H1 (cell line): ENCODE results near the gene TNS1. TPM values are rescaled to one million over a fixed set of nuclear protein-coding genes. Genes with fewer than 3 reads are reported as not detected.

ENCODE experiments used
- CTCF ChIA-PET: fragments of 300-600 bp; sonication (Branson Sonifier 250); formaldehyde crosslinking; loops from one replicate; lab custom pipeline; 2021; ENCODE audit not compliant: partially characterized antibody; lab: Charles Lee
- POLR2A ChIA-PET: fragments of 300-600 bp; sonication (Branson Sonifier 250); formaldehyde crosslinking; loops from one replicate; lab custom pipeline; 2021; ENCODE audit warnings: inconsistent platforms; ENCODE audit not compliant: partially characterized antibody; lab: Charles Lee
- DNase-seq, 2 experiments: peaks; one replicate each; pipeline versions ENCODE4 v3.0.0 to v3.0.0-alpha.2; 2010 to 2022; ENCODE audit warnings: low spot score in 2 of 2, low read depth in 1 of 2, mixed read lengths in 1 of 2
- FAIRE-seq: peaks from 2 replicates; lab custom pipeline; 2011; peaks lifted over from hg19 to GRCh38; lab: Jason Lieb, UNC
- H2AFZ ChIP-seq: 2 replicates; pipeline ENCODE4 v1.8.1; 2012; ENCODE audit warnings: low read length, inconsistent platforms
- H2AK5ac ChIP-seq: 2 replicates; pipeline ENCODE4 v1.6.1; 2013; ENCODE audit warnings: low read depth, low read length
- H2BK120ac ChIP-seq: replicated peaks from 2 replicates; pipeline ENCODE3; 2013; ENCODE audit warnings: low read depth, low read length, inconsistent platforms
- H2BK12ac ChIP-seq: 2 replicates; pipeline ENCODE4 v1.6.1; 2013; ENCODE audit warnings: low read depth, low read length
- H2BK15ac ChIP-seq: 2 replicates; pipeline ENCODE4 v1.6.1; 2013; ENCODE audit warnings: low read length
- H2BK20ac ChIP-seq: 2 replicates; pipeline ENCODE4 v1.6.1; 2013; ENCODE audit warnings: low read length
- H2BK5ac ChIP-seq: 2 replicates; pipeline ENCODE4 v1.6.1; 2013; ENCODE audit warnings: low read depth, low read length
- H3K14ac ChIP-seq: 2 replicates; pipeline ENCODE4 v1.6.1; 2013; ENCODE audit warnings: inconsistent platforms; ENCODE audit not compliant: insufficient read length
- H3K18ac ChIP-seq: 2 replicates; pipeline ENCODE4 v1.6.1; 2013; ENCODE audit warnings: low read length; ENCODE audit errors: extremely low read depth
- H3K23ac ChIP-seq: 2 replicates; pipeline ENCODE4 v1.6.1; 2013; ENCODE audit warnings: inconsistent platforms; ENCODE audit not compliant: insufficient read length
- H3K23me2 ChIP-seq: 2 replicates; pipeline ENCODE4 v1.6.1; 2013; ENCODE audit warnings: low read depth, low read length
- H3K27ac ChIP-seq: 2 replicates; pipeline ENCODE4 v1.6.1; 2011; ENCODE audit warnings: low read depth, low read length, inconsistent platforms
- H3K27me3 ChIP-seq, 4 experiments: replicated peaks in 1 of 4; 1 replicate in 1 of 4; 2 replicates in 3 of 4; pipeline versions ENCODE4 v1.6.1 to v1.8.1; 2011 to 2013; ENCODE audit warnings: low read length in 3 of 4, mild to moderate bottlenecking in 3 of 4, inconsistent platforms in 2 of 4, mixed read lengths in 2 of 4, moderate library complexity in 1 of 4; ENCODE audit not compliant: control insufficient read depth in 3 of 4, insufficient read depth in 3 of 4; ENCODE audit errors: extremely low read depth in 1 of 4
- H3K36me3 ChIP-seq, 4 experiments: 2 replicates each; pipeline versions ENCODE4 v1.6.1 to v1.8.1; 2011 to 2013; ENCODE audit warnings: mild to moderate bottlenecking in 4 of 4, low read length in 3 of 4, moderate library complexity in 2 of 4, control low read depth in 1 of 4, inconsistent platforms in 1 of 4; ENCODE audit not compliant: insufficient read depth in 4 of 4, control insufficient read depth in 2 of 4
- H3K4ac ChIP-seq: replicated peaks from 2 replicates; pipeline ENCODE3; 2013; ENCODE audit warnings: low read length, low read depth, mixed read lengths, inconsistent platforms; ENCODE audit not compliant: insufficient read length
- H3K4me1 ChIP-seq, 4 experiments: replicated peaks in 1 of 4; 1 replicate in 1 of 4; 2 replicates in 3 of 4; pipeline versions ENCODE4 v1.6.1 to v1.8.1; 2011 to 2013; ENCODE audit warnings: low read length in 3 of 4, inconsistent platforms in 2 of 4, mixed read lengths in 1 of 4; ENCODE audit not compliant: insufficient read depth in 4 of 4, control insufficient read depth in 3 of 4
- H3K4me2 ChIP-seq, 2 experiments: 2 replicates each; pipeline versions ENCODE4 v1.6.1 to v1.8.1; 2011 to 2013; ENCODE audit warnings: low read depth in 2 of 2, low read length in 2 of 2, control low read depth in 1 of 2, inconsistent platforms in 1 of 2, mild to moderate bottlenecking in 1 of 2; ENCODE audit not compliant: insufficient read depth in 1 of 2
- H3K4me3 ChIP-seq, 4 experiments: fragments of 200-600, 300-600 bp in 1 of 4; sonication (generic), shearing (Covaris generic), sonication (Bioruptor Twin) in 1 of 4; 2 replicates each; pipeline versions ENCODE4 v1.5.1 to v1.8.1; 2011 to 2016; ENCODE audit warnings: low read length in 4 of 4, low read depth in 3 of 4, control low read depth in 2 of 4, inconsistent platforms in 2 of 4, mild to moderate bottlenecking in 2 of 4, mixed read lengths in 1 of 4, moderate library complexity in 1 of 4; ENCODE audit not compliant: insufficient read depth in 2 of 4; ENCODE audit errors: extremely low read depth in 1 of 4
- H3K56ac ChIP-seq: replicated peaks from 2 replicates; pipeline ENCODE3; 2013; ENCODE audit warnings: low read depth, mild to moderate bottlenecking, mixed read lengths, low read length, inconsistent platforms; ENCODE audit not compliant: insufficient read length
- H3K79me1 ChIP-seq: 2 replicates; pipeline ENCODE4 v1.6.1; 2013; ENCODE audit warnings: low read depth, low read length, control low read depth
- H3K79me2 ChIP-seq, 2 experiments: 2 replicates each; pipeline versions ENCODE4 v1.6.1 to v1.8.1; 2012 to 2013; ENCODE audit warnings: low read length in 2 of 2, mild to moderate bottlenecking in 2 of 2, inconsistent platforms in 1 of 2; ENCODE audit not compliant: insufficient read depth in 2 of 2, control insufficient read depth in 1 of 2
- H3K9ac ChIP-seq, 4 experiments: replicated peaks in 1 of 4; 1 replicate in 1 of 4; 2 replicates in 3 of 4; pipeline versions ENCODE4 v1.6.1 to v1.8.1; 2011 to 2013; ENCODE audit warnings: low read depth in 3 of 4, low read length in 3 of 4, control low read depth in 2 of 4, mild to moderate bottlenecking in 2 of 4, moderate library complexity in 2 of 4, inconsistent platforms in 1 of 4; ENCODE audit errors: extremely low read depth in 1 of 4
- H3K9me3 ChIP-seq, 2 experiments: 2 replicates each; pipeline versions ENCODE4 v1.6.1 to v1.8.1; 2012 to 2013; ENCODE audit warnings: mild to moderate bottlenecking in 2 of 2, moderate library complexity in 2 of 2, control low read depth in 1 of 2, inconsistent platforms in 1 of 2, low read depth in 1 of 2, low read length in 1 of 2, mixed read lengths in 1 of 2; ENCODE audit not compliant: insufficient read depth in 2 of 2
- H4K20me1 ChIP-seq, 2 experiments: replicated peaks in 1 of 2; 2 replicates each; pipeline versions ENCODE3 to v1.8.1; 2011 to 2013; ENCODE audit warnings: inconsistent platforms in 2 of 2, low read length in 2 of 2, mild to moderate bottlenecking in 1 of 2; ENCODE audit not compliant: insufficient read depth in 2 of 2, control insufficient read depth in 1 of 2
- H4K5ac ChIP-seq: 2 replicates; pipeline ENCODE4 v1.6.1; 2013; ENCODE audit warnings: low read length, low read depth, mixed read lengths, inconsistent platforms; ENCODE audit not compliant: insufficient read length
- H4K8ac ChIP-seq: 2 replicates; pipeline ENCODE4 v1.8.0; 2013; ENCODE audit warnings: mild to moderate bottlenecking, moderate library complexity, low read length, inconsistent platforms; ENCODE audit not compliant: insufficient read depth; ENCODE audit errors: extremely low read depth
- H4K91ac ChIP-seq: replicated peaks from 2 replicates; pipeline ENCODE3; 2013; ENCODE audit warnings: low read length, mixed read lengths, inconsistent platforms; ENCODE audit not compliant: insufficient read length
- E2F6 ChIP-seq: IDR thresholded peaks from 2 replicates; pipeline ENCODE4 v1.6.1; 2012; ENCODE audit warnings: inconsistent platforms
- EGR1 ChIP-seq: IDR thresholded peaks from 2 replicates; pipeline ENCODE4 v1.6.1; 2011; ENCODE audit warnings: low read depth, low read length, borderline replicate concordance
- GABPA ChIP-seq: IDR thresholded peaks from 2 replicates; pipeline ENCODE4 v1.6.1; 2011; ENCODE audit warnings: mild to moderate bottlenecking, low read length, moderate library complexity, borderline replicate concordance; ENCODE audit not compliant: insufficient read depth
- KDM1A ChIP-seq: fragments of 200-600, 300-600 bp; sonication (generic); IDR thresholded peaks from 2 replicates; pipeline ENCODE4 v1.7.1; 2016; ENCODE audit warnings: mild to moderate bottlenecking, low read length, borderline replicate concordance
- POU5F1 ChIP-seq: IDR thresholded peaks from 2 replicates; pipeline ENCODE4 v1.6.1; 2011; ENCODE audit warnings: low read depth, mild to moderate bottlenecking, low read length, moderate library complexity
- TBP ChIP-seq: IDR thresholded peaks from 2 replicates; pipeline ENCODE4 v1.6.1; 2011; ENCODE audit warnings: low read depth, low read length, improper control_type of control experiment
- WGBS, 2 experiments: shearing (Covaris generic) in 1 of 2; methylation state at CpG; one replicate each; pipeline versions ENCODE4 v1.1.6 to v1.1.7; 2013 to 2015; ENCODE audit warnings: low lambda C conversion rate in 2 of 2, mixed read lengths in 2 of 2, inconsistent platforms in 1 of 2, low coverage in 1 of 2, missing lambda C conversion rate in 1 of 2; ENCODE audit not compliant: insufficient replicate concordance in 2 of 2, insufficient coverage in 1 of 2, insufficient read length in 1 of 2; ENCODE audit errors: extremely low coverage in 1 of 2, missing lambda C conversion rate in 1 of 2; 5-methylcytosine and 5-hydroxymethylcytosine counted together
- polyA plus RNA-seq, 7 experiments: library from polyadenylated mRNA; depleted of rRNA in 3 of 7; stranded (reverse) in 5 of 7; unstranded in 2 of 7; fragments of >200 nt in 5 of 7; fragments of 200-250 nt in 2 of 7; gene quantifications; 1 replicate in 5 of 7; 2 replicates in 1 of 7; 4 replicates in 1 of 7; pipeline versions ENCODE4 v1.2.1 to v1.2.3, GENCODE V29; 2011 to 2013; ENCODE audit warnings: missing spikeins in 2 of 7, mixed read lengths in 2 of 7
- total RNA-seq: library from RNA; stranded (reverse); fragmentation: NEBNext Ultra II Directional; extraction: Animal tissue kit (Norgen Biotek cat#: 25700); gene quantifications from 2 replicates; pipeline ENCODE4 v1.2.1, GENCODE V29; 2021

Gene TNS1
- total and polyA plus RNA-seq, 2 of the 8 experiments (the other 6 are each of a cell fraction or from before 2014, with no cell fraction given): 1.5 to 5.1 TPM

- Histone ChIP-seq H2BK5ac (no peak overlapping the region), H3K23ac (no peak overlapping the region), H3K56ac (no peak overlapping the region), H3K4me3 (no peak overlapping the region), H3K4ac (no peak overlapping the region), H2AK5ac (no peak overlapping the region), H3K27me3 (0 out of 7 replicates have a peak, but pooled peaks cover 0 to 2% (median 0%) of the 10 kb centered on the region in 4 experiments), H3K9ac (no peak overlapping the region), H3K4me1 (no peaks in the 10 kb centered on the region; a peak in 2 of 7 replicates), H2AFZ (no peak overlapping the region), H3K36me3 (no peaks in the 10 kb centered on the region), H3K23me2 (no peaks in the 10 kb centered on the region), H2BK12ac (no peak overlapping the region), H3K4me2 (no peak overlapping the region), H3K9me3 (no peaks in the 10 kb centered on the region), H2BK20ac (no peak overlapping the region), H3K18ac (no peak overlapping the region), H3K27ac (no peak overlapping the region), H4K5ac (no peak overlapping the region), H3K79me2 (no peaks in the 10 kb centered on the region), H4K8ac (no peak overlapping the region), H4K91ac (no peak overlapping the region), H4K20me1 (peaks cover 0 to 2% of the 10 kb centered on the region in 2 experiments), H2BK120ac (no peak overlapping the region), H3K14ac (no peak overlapping the region), H2BK15ac (no peak overlapping the region), H3K79me1 (no peaks in the 10 kb centered on the region)
- 83% methylated on average over 3 of the region's 3 CpGs; no CpG with 5 or more reads in 1 of the 2 experiments for WGBS, 2 experiments
- ChIA-PET POLR2A (no interaction called here), CTCF (interaction anchor here (2.6 kb wide), 1 partner anchor 35 kb away, joined by 8 read pairs; no protein-coding TSS in a partner anchor)
- no peak for DNase-seq
- FAIRE-seq: no peak
- TF ChIP-seq GABPA (no peak), POU5F1 (no peak), EGR1 (no peak), TBP (no peak), E2F6 (no peak), KDM1A (no peak)
Observed at GRCh38 chr2:217958884-217959225, 43.9 kb downstream of the TNS1 start.
